Stimulated activated CD4-positive, alpha-beta T cell treated with anti-CD3 and anti-CD28 coated beads, Interleukin-1b, Interleukin-23, amount 100 ng/mL, for 24 hours (primary cell): ENCODE data around the gene DUS4L.

Experiments used
- DNase-seq, 4 experiments: peaks; one replicate each; pipeline ENCODE4 v3.0.0-alpha.2; 2020; ENCODE audit warnings: low read depth in 4 of 4, low spot score in 1 of 4

Gene DUS4L

GRCh38 chr7:107579885-107580715 is 16.3 kb downstream of the DUS4L start, which contains the start of gene BCAP29:
BCAP29 (plus strand) TSS chr7:107580246; CDS start chr7:107580773, 527 bp downstream.
- DNase-seq = peak; percentile 28 to 58 (median 48)

- no peak for DNase-seq
Measured at GRCh38 chr7:107580716-107581383, 17.1 kb downstream of the DUS4L start.

- DNase-seq = no peak
Measured at GRCh38 chr7:107581387-107582013, 17.7 kb downstream of the DUS4L start.

GRCh38 chr7:107582875-107583274 is 19.1 kb downstream of the DUS4L start:
- no peak for DNase-seq

- DNase-seq = no peak
Measured at GRCh38 chr7:107584716-107585115, 20.9 kb downstream of the DUS4L start.

GRCh38 chr7:107588529-107589130 is 24.9 kb downstream of the DUS4L start:
- no peak for DNase-seq

- DNase-seq = no peak
Measured at GRCh38 chr7:107591421-107591820, 27.6 kb downstream of the DUS4L start.

- no peak for DNase-seq
Measured at GRCh38 chr7:107592361-107593024, 28.7 kb downstream of the DUS4L start.

GRCh38 chr7:107593025-107593410 is 29.2 kb downstream of the DUS4L start:
- no peak for DNase-seq

GRCh38 chr7:107594961-107595737 is 31.4 kb downstream of the DUS4L start:
- no peak for DNase-seq

GRCh38 chr7:107596881-107597581 is 33.3 kb downstream of the DUS4L start:
- DNase-seq = no peak

- DNase-seq = no peak
Measured at GRCh38 chr7:107597582-107597916, 33.8 kb downstream of the DUS4L start.

GRCh38 chr7:107597953-107598352 is 34.2 kb downstream of the DUS4L start:
- no peak for DNase-seq

- no peak for DNase-seq
Measured at GRCh38 chr7:107599262-107599661, 35.5 kb downstream of the DUS4L start.

GRCh38 chr7:107600816-107601215 is 37.0 kb downstream of the DUS4L start:
- no peak for DNase-seq

- no peak for DNase-seq
Measured at GRCh38 chr7:107605218-107605815, 41.5 kb downstream of the DUS4L start.

- DNase-seq = no peak
Measured at GRCh38 chr7:107606303-107606702, 42.5 kb downstream of the DUS4L start.

GRCh38 chr7:107609811-107610261 is 46.1 kb downstream of the DUS4L start:
- DNase-seq = no peak

- DNase-seq = no peak
Measured at GRCh38 chr7:107610323-107610722, 46.6 kb downstream of the DUS4L start.
